H1 (cell line): Measurements from ENCODE around the gene CDC42. TPM values are rescaled to one million over a fixed set of nuclear protein-coding genes. Genes with fewer than 3 reads are reported as not detected.
"Not testable (repeated sequence)": the region's sequence is repeated elsewhere in the genome, so short reads cannot be mapped to it uniquely, and the experiment has no call there.

Experiments used
- CTCF ChIA-PET: fragments of 300-600 bp; sonication (Branson Sonifier 250); formaldehyde crosslinking; loops from one replicate; lab custom pipeline; 2021; ENCODE audit not compliant: partially characterized antibody; lab: Charles Lee
- POLR2A ChIA-PET: fragments of 300-600 bp; sonication (Branson Sonifier 250); formaldehyde crosslinking; loops from one replicate; lab custom pipeline; 2021; ENCODE audit warnings: inconsistent platforms; ENCODE audit not compliant: partially characterized antibody; lab: Charles Lee
- DNase-seq, 2 experiments: peaks; one replicate each; pipeline versions ENCODE4 v3.0.0 to v3.0.0-alpha.2; 2010 to 2022; ENCODE audit warnings: low spot score in 2 of 2, low read depth in 1 of 2, mixed read lengths in 1 of 2
- FAIRE-seq: peaks from 2 replicates; lab custom pipeline; 2011; peaks lifted over from hg19 to GRCh38; lab: Jason Lieb, UNC
- H2AFZ ChIP-seq: 2 replicates; pipeline ENCODE4 v1.8.1; 2012; ENCODE audit warnings: low read length, inconsistent platforms
- H2AK5ac ChIP-seq: 2 replicates; pipeline ENCODE4 v1.6.1; 2013; ENCODE audit warnings: low read depth, low read length
- H2BK120ac ChIP-seq: replicated peaks from 2 replicates; pipeline ENCODE3; 2013; ENCODE audit warnings: low read depth, low read length, inconsistent platforms
- H2BK12ac ChIP-seq: 2 replicates; pipeline ENCODE4 v1.6.1; 2013; ENCODE audit warnings: low read depth, low read length
- H2BK15ac ChIP-seq: 2 replicates; pipeline ENCODE4 v1.6.1; 2013; ENCODE audit warnings: low read length
- H2BK20ac ChIP-seq: 2 replicates; pipeline ENCODE4 v1.6.1; 2013; ENCODE audit warnings: low read length
- H2BK5ac ChIP-seq: 2 replicates; pipeline ENCODE4 v1.6.1; 2013; ENCODE audit warnings: low read depth, low read length
- H3K14ac ChIP-seq: 2 replicates; pipeline ENCODE4 v1.6.1; 2013; ENCODE audit warnings: inconsistent platforms; ENCODE audit not compliant: insufficient read length
- H3K18ac ChIP-seq: 2 replicates; pipeline ENCODE4 v1.6.1; 2013; ENCODE audit warnings: low read length; ENCODE audit errors: extremely low read depth
- H3K23ac ChIP-seq: 2 replicates; pipeline ENCODE4 v1.6.1; 2013; ENCODE audit warnings: inconsistent platforms; ENCODE audit not compliant: insufficient read length
- H3K23me2 ChIP-seq: 2 replicates; pipeline ENCODE4 v1.6.1; 2013; ENCODE audit warnings: low read depth, low read length
- H3K27ac ChIP-seq: 2 replicates; pipeline ENCODE4 v1.6.1; 2011; ENCODE audit warnings: low read depth, low read length, inconsistent platforms
- H3K27me3 ChIP-seq, 4 experiments: replicated peaks in 1 of 4; 1 replicate in 1 of 4; 2 replicates in 3 of 4; pipeline versions ENCODE4 v1.6.1 to v1.8.1; 2011 to 2013; ENCODE audit warnings: low read length in 3 of 4, mild to moderate bottlenecking in 3 of 4, inconsistent platforms in 2 of 4, mixed read lengths in 2 of 4, moderate library complexity in 1 of 4; ENCODE audit not compliant: control insufficient read depth in 3 of 4, insufficient read depth in 3 of 4; ENCODE audit errors: extremely low read depth in 1 of 4
- H3K36me3 ChIP-seq, 4 experiments: 2 replicates each; pipeline versions ENCODE4 v1.6.1 to v1.8.1; 2011 to 2013; ENCODE audit warnings: mild to moderate bottlenecking in 4 of 4, low read length in 3 of 4, moderate library complexity in 2 of 4, control low read depth in 1 of 4, inconsistent platforms in 1 of 4; ENCODE audit not compliant: insufficient read depth in 4 of 4, control insufficient read depth in 2 of 4
- H3K4ac ChIP-seq: replicated peaks from 2 replicates; pipeline ENCODE3; 2013; ENCODE audit warnings: low read length, low read depth, mixed read lengths, inconsistent platforms; ENCODE audit not compliant: insufficient read length
- H3K4me1 ChIP-seq, 4 experiments: replicated peaks in 1 of 4; 1 replicate in 1 of 4; 2 replicates in 3 of 4; pipeline versions ENCODE4 v1.6.1 to v1.8.1; 2011 to 2013; ENCODE audit warnings: low read length in 3 of 4, inconsistent platforms in 2 of 4, mixed read lengths in 1 of 4; ENCODE audit not compliant: insufficient read depth in 4 of 4, control insufficient read depth in 3 of 4
- H3K4me2 ChIP-seq, 2 experiments: 2 replicates each; pipeline versions ENCODE4 v1.6.1 to v1.8.1; 2011 to 2013; ENCODE audit warnings: low read depth in 2 of 2, low read length in 2 of 2, control low read depth in 1 of 2, inconsistent platforms in 1 of 2, mild to moderate bottlenecking in 1 of 2; ENCODE audit not compliant: insufficient read depth in 1 of 2
- H3K4me3 ChIP-seq, 4 experiments: fragments of 200-600, 300-600 bp in 1 of 4; sonication (generic), shearing (Covaris generic), sonication (Bioruptor Twin) in 1 of 4; 2 replicates each; pipeline versions ENCODE4 v1.5.1 to v1.8.1; 2011 to 2016; ENCODE audit warnings: low read length in 4 of 4, low read depth in 3 of 4, control low read depth in 2 of 4, inconsistent platforms in 2 of 4, mild to moderate bottlenecking in 2 of 4, mixed read lengths in 1 of 4, moderate library complexity in 1 of 4; ENCODE audit not compliant: insufficient read depth in 2 of 4; ENCODE audit errors: extremely low read depth in 1 of 4
- H3K56ac ChIP-seq: replicated peaks from 2 replicates; pipeline ENCODE3; 2013; ENCODE audit warnings: low read depth, mild to moderate bottlenecking, mixed read lengths, low read length, inconsistent platforms; ENCODE audit not compliant: insufficient read length
- H3K79me1 ChIP-seq: 2 replicates; pipeline ENCODE4 v1.6.1; 2013; ENCODE audit warnings: low read depth, low read length, control low read depth
- H3K79me2 ChIP-seq, 2 experiments: 2 replicates each; pipeline versions ENCODE4 v1.6.1 to v1.8.1; 2012 to 2013; ENCODE audit warnings: low read length in 2 of 2, mild to moderate bottlenecking in 2 of 2, inconsistent platforms in 1 of 2; ENCODE audit not compliant: insufficient read depth in 2 of 2, control insufficient read depth in 1 of 2
- H3K9ac ChIP-seq, 4 experiments: replicated peaks in 1 of 4; 1 replicate in 1 of 4; 2 replicates in 3 of 4; pipeline versions ENCODE4 v1.6.1 to v1.8.1; 2011 to 2013; ENCODE audit warnings: low read depth in 3 of 4, low read length in 3 of 4, control low read depth in 2 of 4, mild to moderate bottlenecking in 2 of 4, moderate library complexity in 2 of 4, inconsistent platforms in 1 of 4; ENCODE audit errors: extremely low read depth in 1 of 4
- H3K9me3 ChIP-seq, 2 experiments: 2 replicates each; pipeline versions ENCODE4 v1.6.1 to v1.8.1; 2012 to 2013; ENCODE audit warnings: mild to moderate bottlenecking in 2 of 2, moderate library complexity in 2 of 2, control low read depth in 1 of 2, inconsistent platforms in 1 of 2, low read depth in 1 of 2, low read length in 1 of 2, mixed read lengths in 1 of 2; ENCODE audit not compliant: insufficient read depth in 2 of 2
- H4K20me1 ChIP-seq, 2 experiments: replicated peaks in 1 of 2; 2 replicates each; pipeline versions ENCODE3 to v1.8.1; 2011 to 2013; ENCODE audit warnings: inconsistent platforms in 2 of 2, low read length in 2 of 2, mild to moderate bottlenecking in 1 of 2; ENCODE audit not compliant: insufficient read depth in 2 of 2, control insufficient read depth in 1 of 2
- H4K5ac ChIP-seq: 2 replicates; pipeline ENCODE4 v1.6.1; 2013; ENCODE audit warnings: low read length, low read depth, mixed read lengths, inconsistent platforms; ENCODE audit not compliant: insufficient read length
- H4K8ac ChIP-seq: 2 replicates; pipeline ENCODE4 v1.8.0; 2013; ENCODE audit warnings: mild to moderate bottlenecking, moderate library complexity, low read length, inconsistent platforms; ENCODE audit not compliant: insufficient read depth; ENCODE audit errors: extremely low read depth
- H4K91ac ChIP-seq: replicated peaks from 2 replicates; pipeline ENCODE3; 2013; ENCODE audit warnings: low read length, mixed read lengths, inconsistent platforms; ENCODE audit not compliant: insufficient read length
- WGBS, 2 experiments: shearing (Covaris generic) in 1 of 2; methylation state at CpG; one replicate each; pipeline versions ENCODE4 v1.1.6 to v1.1.7; 2013 to 2015; ENCODE audit warnings: low lambda C conversion rate in 2 of 2, mixed read lengths in 2 of 2, inconsistent platforms in 1 of 2, low coverage in 1 of 2, missing lambda C conversion rate in 1 of 2; ENCODE audit not compliant: insufficient replicate concordance in 2 of 2, insufficient coverage in 1 of 2, insufficient read length in 1 of 2; ENCODE audit errors: extremely low coverage in 1 of 2, missing lambda C conversion rate in 1 of 2; 5-methylcytosine and 5-hydroxymethylcytosine counted together
- polyA plus RNA-seq, 7 experiments: library from polyadenylated mRNA; depleted of rRNA in 3 of 7; stranded (reverse) in 5 of 7; unstranded in 2 of 7; fragments of >200 nt in 5 of 7; fragments of 200-250 nt in 2 of 7; gene quantifications; 1 replicate in 5 of 7; 2 replicates in 1 of 7; 4 replicates in 1 of 7; pipeline versions ENCODE4 v1.2.1 to v1.2.3, GENCODE V29; 2011 to 2013; ENCODE audit warnings: missing spikeins in 2 of 7, mixed read lengths in 2 of 7
- total RNA-seq: library from RNA; stranded (reverse); fragmentation: NEBNext Ultra II Directional; extraction: Animal tissue kit (Norgen Biotek cat#: 25700); gene quantifications from 2 replicates; pipeline ENCODE4 v1.2.1, GENCODE V29; 2021

CDC42 gene
- total and polyA plus RNA-seq, 2 of the 8 experiments (the other 6 are each of a cell fraction or from before 2014, with no cell fraction given) = 110 to 179 TPM

DNA sequence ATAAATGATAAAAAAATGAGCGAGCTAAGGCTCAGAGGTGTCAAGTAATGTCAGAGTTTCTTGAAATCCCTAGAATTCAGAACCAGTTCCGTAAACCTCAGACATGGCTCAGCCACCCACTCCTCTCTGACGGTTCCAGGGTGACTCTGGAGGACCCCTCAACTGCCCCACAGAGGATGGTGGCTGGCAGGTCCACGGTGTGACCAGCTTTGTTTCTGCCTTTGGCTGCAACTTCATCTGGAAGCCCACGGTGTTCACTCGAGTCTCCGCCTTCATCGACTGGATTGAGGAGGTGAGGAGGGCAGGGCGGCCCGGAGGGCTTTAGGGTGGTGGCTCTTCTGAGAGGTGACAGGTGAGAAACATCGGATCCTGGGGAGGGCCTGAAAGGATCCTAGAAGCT is 42.9 kb upstream of the CDC42 start:
- POLR2A ChIA-PET = not testable (repeated sequence)

DNA sequence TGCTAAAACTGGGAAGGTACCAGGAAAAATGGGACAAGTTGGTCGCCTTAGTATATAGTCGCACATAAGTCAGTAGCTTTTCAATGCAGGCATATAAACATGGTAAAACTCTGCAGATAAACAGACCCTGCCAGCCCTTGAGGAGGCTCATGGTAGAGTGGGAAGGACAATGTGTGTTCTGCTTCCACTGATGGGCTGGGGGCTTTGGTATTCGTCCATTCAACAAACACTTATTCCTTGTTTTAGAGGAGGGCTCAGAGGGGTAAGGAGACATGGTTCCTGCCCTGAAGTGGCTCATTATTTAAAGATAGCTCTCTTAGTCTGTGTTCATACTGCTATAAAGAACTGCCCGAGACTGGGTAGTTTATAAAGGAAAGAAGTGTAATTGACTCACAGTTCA is 39.8 kb upstream of the CDC42 start:
- H3K18ac ChIP-seq, H3K36me3 ChIP-seq, H3K9me3 ChIP-seq, H2BK12ac ChIP-seq, H3K27me3 ChIP-seq, H3K23me2 ChIP-seq, H2AK5ac ChIP-seq, H3K79me2 ChIP-seq, H4K8ac ChIP-seq, H3K4ac ChIP-seq, DNase-seq, H2BK15ac ChIP-seq, H4K91ac ChIP-seq, H3K56ac ChIP-seq, H3K4me1 ChIP-seq, H2BK5ac ChIP-seq, H4K20me1 ChIP-seq, CTCF ChIA-PET, H4K5ac ChIP-seq, H2BK120ac ChIP-seq, H3K27ac ChIP-seq, POLR2A ChIA-PET, H3K14ac ChIP-seq, H2BK20ac ChIP-seq, H3K4me2 ChIP-seq, H3K9ac ChIP-seq, H3K79me1 ChIP-seq, H2AFZ ChIP-seq, H3K23ac ChIP-seq, FAIRE-seq, H3K4me3 ChIP-seq: not testable (repeated sequence)
- 60% methylated on average over 3 of the region's 4 CpGs; no CpG with 5 or more reads in 1 of the 2 experiments for WGBS, 2 experiments

More for the DNA sequence above, 42.9 kb upstream of the CDC42 start:
- not testable (repeated sequence) for H2BK12ac ChIP-seq, H3K36me3 ChIP-seq, H4K20me1 ChIP-seq, H3K14ac ChIP-seq, H3K79me2 ChIP-seq, H2AK5ac ChIP-seq, H3K27ac ChIP-seq, H4K5ac ChIP-seq, H3K18ac ChIP-seq, H2BK5ac ChIP-seq, H4K8ac ChIP-seq, H2BK120ac ChIP-seq, H3K23ac ChIP-seq, H3K4ac ChIP-seq, FAIRE-seq, H3K4me2 ChIP-seq, H3K23me2 ChIP-seq, H3K79me1 ChIP-seq, H3K4me3 ChIP-seq, H2BK20ac ChIP-seq, H2AFZ ChIP-seq, H3K4me1 ChIP-seq, H4K91ac ChIP-seq, H3K56ac ChIP-seq, H3K27me3 ChIP-seq, H3K9me3 ChIP-seq, DNase-seq, H2BK15ac ChIP-seq, H3K9ac ChIP-seq
- CTCF ChIA-PET = interaction anchor here (0.9 kb wide), 1 partner anchor 87 kb away, joined by 3 read pairs; no protein-coding TSS in a partner anchor
- 84% methylated on average over 10 of the region's 11 CpGs; no CpG with 5 or more reads in 1 of the 2 experiments for WGBS, 2 experiments
